HL-60 (cell line): ENCODE measurements around the gene FAM227B.

Source experiments
- GABPA ChIP-seq: IDR thresholded peaks from 2 replicates; pipeline ENCODE4 v1.6.1; 2012; ENCODE audit warnings: low read depth
- SPI1 ChIP-seq: IDR thresholded peaks from 2 replicates; pipeline ENCODE4 v1.6.1; 2012; ENCODE audit warnings: low read depth, mild to moderate bottlenecking, borderline replicate concordance
- TF ChIP-seq, protein P1 (sequence below): IDR thresholded peaks from one replicate; pipeline ENCODE4 v1.5.1; 2011; ENCODE audit warnings: low read length, control low read depth, inconsistent platforms; ENCODE audit not compliant: insufficient read depth
- TF ChIP-seq, protein P2 (sequence below): IDR thresholded peaks from 2 replicates; pipeline ENCODE4 v1.6.1; 2012; ENCODE audit warnings: low read depth; ENCODE audit not compliant: insufficient replicate concordance

- no peak for TF ChIP-seq SPI1
- TF ChIP-seq, protein P1, sequence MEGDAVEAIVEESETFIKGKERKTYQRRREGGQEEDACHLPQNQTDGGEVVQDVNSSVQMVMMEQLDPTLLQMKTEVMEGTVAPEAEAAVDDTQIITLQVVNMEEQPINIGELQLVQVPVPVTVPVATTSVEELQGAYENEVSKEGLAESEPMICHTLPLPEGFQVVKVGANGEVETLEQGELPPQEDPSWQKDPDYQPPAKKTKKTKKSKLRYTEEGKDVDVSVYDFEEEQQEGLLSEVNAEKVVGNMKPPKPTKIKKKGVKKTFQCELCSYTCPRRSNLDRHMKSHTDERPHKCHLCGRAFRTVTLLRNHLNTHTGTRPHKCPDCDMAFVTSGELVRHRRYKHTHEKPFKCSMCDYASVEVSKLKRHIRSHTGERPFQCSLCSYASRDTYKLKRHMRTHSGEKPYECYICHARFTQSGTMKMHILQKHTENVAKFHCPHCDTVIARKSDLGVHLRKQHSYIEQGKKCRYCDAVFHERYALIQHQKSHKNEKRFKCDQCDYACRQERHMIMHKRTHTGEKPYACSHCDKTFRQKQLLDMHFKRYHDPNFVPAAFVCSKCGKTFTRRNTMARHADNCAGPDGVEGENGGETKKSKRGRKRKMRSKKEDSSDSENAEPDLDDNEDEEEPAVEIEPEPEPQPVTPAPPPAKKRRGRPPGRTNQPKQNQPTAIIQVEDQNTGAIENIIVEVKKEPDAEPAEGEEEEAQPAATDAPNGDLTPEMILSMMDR = no peak
- no peak for TF ChIP-seq GABPA
- TF ChIP-seq, protein P2, sequence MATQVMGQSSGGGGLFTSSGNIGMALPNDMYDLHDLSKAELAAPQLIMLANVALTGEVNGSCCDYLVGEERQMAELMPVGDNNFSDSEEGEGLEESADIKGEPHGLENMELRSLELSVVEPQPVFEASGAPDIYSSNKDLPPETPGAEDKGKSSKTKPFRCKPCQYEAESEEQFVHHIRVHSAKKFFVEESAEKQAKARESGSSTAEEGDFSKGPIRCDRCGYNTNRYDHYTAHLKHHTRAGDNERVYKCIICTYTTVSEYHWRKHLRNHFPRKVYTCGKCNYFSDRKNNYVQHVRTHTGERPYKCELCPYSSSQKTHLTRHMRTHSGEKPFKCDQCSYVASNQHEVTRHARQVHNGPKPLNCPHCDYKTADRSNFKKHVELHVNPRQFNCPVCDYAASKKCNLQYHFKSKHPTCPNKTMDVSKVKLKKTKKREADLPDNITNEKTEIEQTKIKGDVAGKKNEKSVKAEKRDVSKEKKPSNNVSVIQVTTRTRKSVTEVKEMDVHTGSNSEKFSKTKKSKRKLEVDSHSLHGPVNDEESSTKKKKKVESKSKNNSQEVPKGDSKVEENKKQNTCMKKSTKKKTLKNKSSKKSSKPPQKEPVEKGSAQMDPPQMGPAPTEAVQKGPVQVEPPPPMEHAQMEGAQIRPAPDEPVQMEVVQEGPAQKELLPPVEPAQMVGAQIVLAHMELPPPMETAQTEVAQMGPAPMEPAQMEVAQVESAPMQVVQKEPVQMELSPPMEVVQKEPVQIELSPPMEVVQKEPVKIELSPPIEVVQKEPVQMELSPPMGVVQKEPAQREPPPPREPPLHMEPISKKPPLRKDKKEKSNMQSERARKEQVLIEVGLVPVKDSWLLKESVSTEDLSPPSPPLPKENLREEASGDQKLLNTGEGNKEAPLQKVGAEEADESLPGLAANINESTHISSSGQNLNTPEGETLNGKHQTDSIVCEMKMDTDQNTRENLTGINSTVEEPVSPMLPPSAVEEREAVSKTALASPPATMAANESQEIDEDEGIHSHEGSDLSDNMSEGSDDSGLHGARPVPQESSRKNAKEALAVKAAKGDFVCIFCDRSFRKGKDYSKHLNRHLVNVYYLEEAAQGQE = no peak
Observed at GRCh38 chr15:49473031-49473430, 147.6 kb downstream of the FAM227B start.
